ENCODE data around the gene COL18A1.

DNA sequence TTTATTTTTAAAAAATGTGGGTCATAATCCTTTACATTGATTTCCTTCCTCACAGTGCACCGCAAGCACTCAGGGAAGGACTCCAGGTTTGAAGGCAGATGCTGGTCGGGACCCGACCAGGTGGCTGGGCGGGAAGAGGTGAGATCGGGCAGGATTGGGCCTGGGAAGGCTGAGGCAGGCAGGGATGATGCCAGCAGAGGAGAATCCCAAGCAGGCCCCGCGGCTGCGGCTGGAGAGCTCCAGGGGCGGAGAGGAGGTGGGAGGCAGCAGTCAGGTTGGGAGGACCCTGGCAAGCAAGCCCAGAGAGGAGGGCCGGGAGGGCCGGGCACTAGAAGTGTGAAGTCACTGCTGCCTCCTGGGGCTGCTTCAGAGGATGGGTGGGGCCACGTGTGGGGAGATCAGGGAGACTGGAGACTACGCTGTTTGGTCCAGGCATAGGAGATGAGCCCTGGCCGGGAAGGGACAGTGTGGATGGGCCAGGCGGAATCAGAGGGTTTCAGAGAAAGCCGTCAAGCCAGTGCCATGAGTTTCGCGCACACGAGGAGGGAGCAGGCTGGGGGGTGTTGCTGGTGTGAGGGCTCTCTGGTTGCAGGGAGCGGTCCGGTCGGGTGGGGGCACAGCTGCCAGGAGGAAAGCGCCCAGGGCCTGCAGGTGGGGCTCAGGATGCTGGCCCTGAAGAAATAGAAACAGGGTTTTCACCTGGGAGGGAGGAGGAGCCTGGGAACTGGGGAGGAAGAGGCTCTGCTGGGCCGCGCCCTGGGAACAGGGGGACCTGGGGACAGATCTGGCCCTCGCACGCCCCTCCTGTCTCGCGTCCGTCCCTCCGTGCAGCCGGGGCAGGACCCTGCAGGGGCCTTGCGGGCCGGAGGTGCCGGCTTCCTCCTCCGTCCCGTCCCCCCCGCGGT, 888 bp upstream of the COL18A1 start:
- TF ChIP-seq CTCF (IDR thresholded peaks at IDR 0.05; ENCODE audit: borderline replicate concordance, extremely low read depth, low read length, poor library complexity, severe bottlenecking) (no peak), EZH2 (IDR thresholded peaks at IDR 0.05; ENCODE audit: borderline replicate concordance, low read depth, low read length, severe bottlenecking) (no peak)
